B cell (primary cell): ENCODE results near the gene MTCL1. TPM values are rescaled to one million over a fixed set of nuclear protein-coding genes. Genes with fewer than 3 reads are reported as not detected.

Experiments used
- ATAC-seq: fragments of 200-7000 bp; cut with Tn5 transposase; one replicate; pipeline ENCODE4 v1.10.0; 2021; ENCODE audit warnings: low read depth, mild to moderate bottlenecking, moderate number of reproducible peaks, moderate library complexity
- CTCF ChIA-PET: fragments of 350-600 bp; sonication (Branson Sonifier 250); formaldehyde crosslinking; loops from one replicate; lab custom pipeline; 2021; ENCODE audit warnings: antibody characterized with exemption, inconsistent platforms; lab: Charles Lee
- POLR2A ChIA-PET: fragments of 350-600 bp; sonication (Branson Sonifier 250); formaldehyde crosslinking; loops from one replicate; lab custom pipeline; 2021; ENCODE audit warnings: antibody characterized with exemption; lab: Charles Lee
- DNase-seq: peaks from one replicate; pipeline ENCODE4 v3.0.0; 2013
- H2AFZ ChIP-seq: 2 replicates; pipeline ENCODE4 v1.6.1; 2012; ENCODE audit warnings: mild to moderate bottlenecking, low read depth, low read length; ENCODE audit not compliant: insufficient read depth, poor library complexity, severe bottlenecking
- H3K27ac ChIP-seq, 2 donors: 1 replicate in 1 of 2; 2 replicates in 1 of 2; pipeline ENCODE4 v1.5.1; 2012 to 2013; ENCODE audit warnings: low read length in 2 of 2, mild to moderate bottlenecking in 2 of 2, moderate library complexity in 1 of 2
- H3K27me3 ChIP-seq, 4 experiments: fragments of 200-600 bp in 1 of 4; sonication (generic) in 1 of 4; replicated peaks in 1 of 4; 1 replicate in 2 of 4; 2 replicates in 2 of 4; pipeline versions ENCODE4 v1.6.1 to v1.7.0; 2013 to 2016; ENCODE audit warnings: low read length in 3 of 4, mild to moderate bottlenecking in 2 of 4, mixed read lengths in 1 of 4, moderate library complexity in 1 of 4; ENCODE audit not compliant: insufficient read depth in 4 of 4, control insufficient read depth in 3 of 4; ENCODE audit errors: control extremely low read depth in 1 of 4
- H3K36me3 ChIP-seq, 2 experiments: replicated peaks in 1 of 2; 1 replicate in 1 of 2; 2 replicates in 1 of 2; pipeline versions ENCODE4 v1.6.1 to v1.7.1; 2013; ENCODE audit warnings: low read length in 1 of 2; ENCODE audit not compliant: insufficient read depth in 2 of 2, control insufficient read depth in 1 of 2; ENCODE audit errors: control extremely low read depth in 1 of 2, extremely low read depth in 1 of 2
- H3K4me1 ChIP-seq, 2 donors: fragments of 200-600 bp in 1 of 2; sonication (generic) in 1 of 2; 1 replicate in 1 of 2; 2 replicates in 1 of 2; pipeline versions ENCODE4 v1.5.1 to v1.6.1; 2013 to 2017; ENCODE audit warnings: low read length in 2 of 2; ENCODE audit not compliant: control insufficient read depth in 2 of 2, insufficient read depth in 2 of 2
- H3K4me2 ChIP-seq: replicated peaks from 2 replicates; pipeline ENCODE3; 2012; ENCODE audit warnings: mild to moderate bottlenecking, low read depth, low read length; ENCODE audit not compliant: poor library complexity, severe bottlenecking
- H3K4me3 ChIP-seq, 5 experiments: fragments of 200-600 bp in 1 of 5; sonication (generic) in 1 of 5; 1 replicate in 3 of 5; 2 replicates in 2 of 5; pipeline versions ENCODE4 v1.5.1 to v1.7.0; 2011 to 2016; ENCODE audit warnings: low read length in 4 of 5, mild to moderate bottlenecking in 4 of 5, low read depth in 2 of 5, control low read depth in 1 of 5, moderate library complexity in 1 of 5; ENCODE audit not compliant: insufficient read depth in 1 of 5; ENCODE audit errors: control extremely low read depth in 1 of 5, extremely low read depth in 1 of 5
- H3K79me2 ChIP-seq: fragments of 200-600 bp; sonication (generic); one replicate; pipeline ENCODE4 v1.6.0; 2016; ENCODE audit warnings: low read length; ENCODE audit not compliant: control insufficient read depth, insufficient read depth
- H3K9ac ChIP-seq: fragments of 200-600 bp; sonication (generic); 2 replicates; pipeline ENCODE4 v1.6.1; 2017; ENCODE audit warnings: mild to moderate bottlenecking, low read length, moderate library complexity
- H3K9me3 ChIP-seq, 3 donors: one replicate each; pipeline versions ENCODE4 v1.6.1 to v1.7.1; 2013; ENCODE audit warnings: low read length in 2 of 3; ENCODE audit not compliant: control insufficient read depth in 2 of 3, insufficient read depth in 1 of 3; ENCODE audit errors: control extremely low read depth in 1 of 3
- H4K20me1 ChIP-seq: 2 replicates; pipeline ENCODE4 v1.6.0; 2012; ENCODE audit warnings: mild to moderate bottlenecking, low read length; ENCODE audit not compliant: insufficient read depth, control insufficient read depth, poor library complexity, severe bottlenecking
- H3K27ac Mint-ChIP-seq: one replicate; pipeline ENCODE4 v1.8.0; 2021; ENCODE audit warnings: mixed read lengths
- H3K27me3 Mint-ChIP-seq: one replicate; pipeline ENCODE4 v1.8.0; 2021; ENCODE audit warnings: mixed read lengths
- H3K4me1 Mint-ChIP-seq: one replicate; pipeline ENCODE4 v1.8.0; 2021; ENCODE audit warnings: mixed read lengths
- H3K4me3 Mint-ChIP-seq: one replicate; pipeline ENCODE4 v1.8.0; 2021; ENCODE audit warnings: mixed read lengths
- H3K9me3 Mint-ChIP-seq: one replicate; pipeline ENCODE4 v1.8.0; 2022; ENCODE audit warnings: mixed read lengths; ENCODE audit not compliant: insufficient read depth
- CTCF ChIP-seq: fragments of 200-600 bp; IDR thresholded peaks from one replicate; pipeline ENCODE4 v1.8.0; 2022; ENCODE audit warnings: antibody characterized with exemption, mild to moderate bottlenecking
- EZH2 ChIP-seq: IDR thresholded peaks from 2 replicates; pipeline ENCODE4 v1.6.1; 2012; ENCODE audit warnings: borderline replicate concordance, low read depth, mild to moderate bottlenecking, moderate library complexity, low read length; ENCODE audit not compliant: insufficient read depth, poor library complexity, severe bottlenecking
- WGBS: methylation state at CpG from one replicate; pipeline ENCODE4 v1.1.5; 2013; ENCODE audit warnings: missing lambda C conversion rate; ENCODE audit not compliant: insufficient coverage; 5-methylcytosine and 5-hydroxymethylcytosine counted together
- intact Hi-C: fragments of 100-400 bp; cut with micrococcal nuclease; formaldehyde crosslinking; loops from one replicate; pipeline ENCODE4 v1.10.0; 2022
- polyA plus RNA-seq: library from polyadenylated mRNA; depleted of rRNA; stranded (reverse); fragments of >200 nt; gene quantifications from 2 replicates; pipeline ENCODE4 v1.2.3, GENCODE V29; 2012
- total RNA-seq, 2 donors: library from RNA; stranded (reverse); fragments of 120-200 nt in 1 of 2; gene quantifications; 1 replicate in 1 of 2; 2 replicates in 1 of 2; pipeline versions ENCODE4 v1.2.3 to v1.2.4, GENCODE V29; 2013 to 2022

Gene MTCL1
- total and polyA plus RNA-seq, 2 donors (not counting 1 experiment from before 2014, with no cell fraction given) = 2.7 to 5.8 TPM

GRCh38 chr18:8699948-8700347 lies 5.4 kb upstream of the MTCL1 start:
- no peak overlapping the region for H3K4me3 ChIP-seq
- no peak overlapping the region for H3K4me2 ChIP-seq
- CTCF ChIA-PET = interaction anchor here (0.6 to 0.7 kb wide), 2 partner anchors 24 to 819 kb away, joined by 3 to 5 read pairs; no protein-coding TSS in a partner anchor
- Mint-ChIP-seq H3K27ac (no peak overlapping the region), H3K9me3 (no peaks in the 10 kb centered on the region), H3K27me3 (peaks cover 15% of the 10 kb centered on the region), H3K4me1 (peaks cover 27% of the 10 kb centered on the region), H3K4me3 (no peak overlapping the region)
- no peaks in the 10 kb centered on the region for H4K20me1 ChIP-seq
- POLR2A ChIA-PET = no interaction called here
- peaks cover 0 to 7% (median 0%) of the 10 kb centered on the region in 3 donors for H3K9me3 ChIP-seq
- DNase-seq (no peak), ATAC-seq (no peak)
- no peak for TF ChIP-seq EZH2
- TF ChIP-seq CTCF = no peak
- peaks cover 27 to 32% of the 10 kb centered on the region in 2 donors for H3K4me1 ChIP-seq
- H3K79me2 ChIP-seq = no peaks in the 10 kb centered on the region
- H3K27me3 ChIP-seq = peaks cover 0 to 25% (median 13%) of the 10 kb centered on the region in 4 experiments
- H2AFZ ChIP-seq = no peak overlapping the region
- intact Hi-C loops = loop anchor here (5.0 to 10.0 kb wide), 3 partner anchors 98 to 915 kb away; partner anchors contain the start of genes NDUFV2 and PPP4R1
- no peak overlapping the region for H3K27ac ChIP-seq
- no peak overlapping the region for H3K9ac ChIP-seq
- no peaks in the 10 kb centered on the region for H3K36me3 ChIP-seq
- 83% methylated on average over 1 of the region's 2 CpGs for WGBS

- Mint-ChIP-seq H3K27ac (no peak overlapping the region), H3K4me1 (peaks cover 17% of the 10 kb centered on the region), H3K27me3 (peaks cover 16% of the 10 kb centered on the region), H3K9me3 (no peaks in the 10 kb centered on the region), H3K4me3 (no peak overlapping the region)
- ATAC-seq (no peak), DNase-seq (no peak)
- Histone ChIP-seq H3K27me3 (peaks cover 0 to 26% (median 14%) of the 10 kb centered on the region in 4 experiments), H3K27ac (no peak overlapping the region), H4K20me1 (no peaks in the 10 kb centered on the region), H3K4me2 (no peak overlapping the region), H3K36me3 (no peaks in the 10 kb centered on the region), H2AFZ (no peak overlapping the region), H3K4me3 (no peak overlapping the region), H3K9me3 (peaks cover 0 to 7% (median 0%) of the 10 kb centered on the region in 3 donors), H3K4me1 (peaks cover 16 to 18% of the 10 kb centered on the region in 2 donors), H3K9ac (no peak overlapping the region), H3K79me2 (no peaks in the 10 kb centered on the region)
- WGBS = 85% methylated on average over 9 of the region's 9 CpGs
- no peak for TF ChIP-seq CTCF
- TF ChIP-seq EZH2 = no peak
- intact Hi-C loops = loop anchor here (5.0 to 10.0 kb wide), 2 partner anchors 401 to 913 kb away; partner anchors contain the start of genes NDUFV2 and PPP4R1
- POLR2A ChIA-PET = no interaction called here
- CTCF ChIA-PET = no interaction called here
Observed at GRCh38 chr18:8701546-8702118, 3.7 kb upstream of the MTCL1 start.
